MM.1S (cell line): ENCODE measurements around the gene TPRA1.
"Not testable (repeated sequence)": the region's sequence is repeated elsewhere in the genome, so short reads cannot be mapped to it uniquely, and the experiment has no call there.

Experiments
- DNase-seq: peaks from one replicate; pipeline ENCODE4 v3.0.0-alpha.2; 2015
- H2AFZ ChIP-seq: fragments of 300-600 bp; sonication (generic); 2 replicates; pipeline ENCODE4 v1.6.0; 2016; ENCODE audit warnings: antibody characterized with exemption, low read length
- H3F3A ChIP-seq: fragments of 300-600 bp; sonication (generic); 2 replicates; pipeline ENCODE4 v1.6.1; 2016; ENCODE audit warnings: mild to moderate bottlenecking, antibody characterized with exemption, low read length, moderate library complexity, mixed read lengths; ENCODE audit not compliant: insufficient read depth
- H3K27ac ChIP-seq: fragments of 300-600 bp; sonication (generic); 2 replicates; pipeline ENCODE4 v1.5.1; 2016; ENCODE audit warnings: mild to moderate bottlenecking, low read length
- H3K27me3 ChIP-seq: fragments of 300-600 bp; sonication (generic); replicated peaks from 2 replicates; pipeline ENCODE4 v1.6.0; 2016; ENCODE audit warnings: low read length; ENCODE audit not compliant: insufficient read depth
- H3K36me3 ChIP-seq: fragments of 300-600 bp; sonication (generic); replicated peaks from 2 replicates; pipeline ENCODE4 v1.6.1; 2016; ENCODE audit warnings: mild to moderate bottlenecking, low read length, mixed read lengths; ENCODE audit not compliant: insufficient read depth
- H3K4me1 ChIP-seq: fragments of 300-600 bp; sonication (generic); 2 replicates; pipeline ENCODE4 v1.6.1; 2016; ENCODE audit warnings: low read length, mixed read lengths
- H3K4me2 ChIP-seq: fragments of 300-600 bp; sonication (generic); 2 replicates; pipeline ENCODE4 v1.6.0; 2016; ENCODE audit warnings: low read depth, low read length
- H3K4me3 ChIP-seq: fragments of 300-600 bp; sonication (generic); 2 replicates; pipeline ENCODE4 v1.5.1; 2016; ENCODE audit warnings: low read length, mixed read lengths
- H3K79me2 ChIP-seq: fragments of 300-600 bp; sonication (generic); 2 replicates; pipeline ENCODE4 v1.6.1; 2016; ENCODE audit warnings: mixed run types, low read length, mixed read lengths
- H3K9ac ChIP-seq: fragments of 300-600 bp; sonication (generic); 2 replicates; pipeline ENCODE4 v1.6.1; 2016; ENCODE audit warnings: low read length, mixed read lengths
- H3K9me2 ChIP-seq: fragments of 300-600 bp; sonication (generic); replicated peaks from 2 replicates; pipeline ENCODE4 v1.6.1; 2016; ENCODE audit warnings: mild to moderate bottlenecking, low read length, mixed read lengths; ENCODE audit not compliant: insufficient read depth
- H3K9me3 ChIP-seq: fragments of 300-600 bp; sonication (generic); replicated peaks from 2 replicates; pipeline ENCODE4 v1.6.1; 2016; ENCODE audit warnings: mild to moderate bottlenecking, low read length, mixed read lengths; ENCODE audit not compliant: insufficient read depth
- H4K20me1 ChIP-seq: fragments of 300-600 bp; sonication (generic); 2 replicates; pipeline ENCODE4 v1.6.1; 2016; ENCODE audit warnings: mild to moderate bottlenecking, low read length, moderate library complexity, mixed read lengths; ENCODE audit not compliant: insufficient read depth
- CTCF ChIP-seq: fragments of 300-600 bp; sonication (generic); IDR thresholded peaks from 2 replicates; pipeline ENCODE4 v1.5.1; 2016; ENCODE audit warnings: antibody characterized with exemption, low read length, mixed read lengths
- EZH2 ChIP-seq: fragments of 300-600 bp; sonication (generic); optimal IDR thresholded peaks from 2 replicates; pipeline ENCODE3; 2017; ENCODE audit warnings: low read depth, mild to moderate bottlenecking, antibody characterized with exemption, low read length, mixed read lengths
- EZH2phosphoT487 ChIP-seq: fragments of 300-600 bp; sonication (generic); IDR thresholded peaks from 2 replicates; pipeline ENCODE4 v1.6.1; 2018; ENCODE audit warnings: antibody characterized with exemption, low read length

TPRA1 gene

DNA sequence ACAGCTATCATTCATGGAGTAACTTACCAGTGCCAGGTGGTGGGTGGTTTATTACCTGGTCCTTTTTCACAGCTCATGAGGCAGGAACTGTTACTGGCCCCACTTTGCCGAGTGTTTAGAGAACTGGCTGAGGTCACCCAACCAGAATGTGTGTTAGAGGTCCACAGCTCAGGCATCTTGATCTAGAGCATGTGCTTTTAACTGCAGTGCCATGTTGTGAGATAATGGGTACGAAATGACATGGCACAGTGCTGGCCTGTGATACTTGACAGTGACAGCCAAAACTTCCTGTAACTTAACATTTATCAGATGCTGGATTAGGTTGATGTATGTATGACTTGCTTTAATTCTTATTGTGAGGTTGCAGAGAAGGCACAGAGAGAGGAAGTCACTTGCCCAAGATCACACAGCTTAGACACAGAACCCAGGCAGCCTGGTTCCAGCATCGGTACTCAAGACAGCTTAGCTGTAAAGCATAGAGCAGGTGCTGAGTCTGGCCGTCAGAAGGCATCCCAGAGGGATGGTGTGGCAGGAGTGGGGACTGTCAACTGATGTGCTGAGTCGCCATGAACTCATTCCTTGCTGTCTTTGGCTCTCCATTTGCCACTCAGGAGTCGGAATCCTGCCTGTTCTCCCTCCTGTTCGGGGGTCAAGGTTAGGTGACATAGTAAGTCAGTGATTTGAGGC, 17.3 kb upstream of the TPRA1 start:
- H4K20me1 ChIP-seq = 0 out of 2 replicates have a peak, but pooled peaks cover 7% of the 10 kb centered on the region
- H3K27me3 ChIP-seq = no peaks in the 10 kb centered on the region
- H3K9me3 ChIP-seq = no peaks in the 10 kb centered on the region
- no peaks in the 10 kb centered on the region for H3K9me2 ChIP-seq
- H3K36me3 ChIP-seq = peaks cover 25% of the 10 kb centered on the region; the same call in 1 of the 2 replicates
- H3F3A ChIP-seq = no peaks in the 10 kb centered on the region
- no peak overlapping the region for H3K27ac ChIP-seq
- no peak for DNase-seq
- H3K4me1 ChIP-seq = no peaks in the 10 kb centered on the region
- no peak overlapping the region for H3K4me2 ChIP-seq
- H3K4me3 ChIP-seq = no peak overlapping the region
- no peak overlapping the region for H3K9ac ChIP-seq
- H2AFZ ChIP-seq = no peak overlapping the region
- TF ChIP-seq CTCF (no peak), EZH2 (no peak), EZH2phosphoT487 (no peak)
- H3K79me2 ChIP-seq = peaks cover 87% of the 10 kb centered on the region

DNA sequence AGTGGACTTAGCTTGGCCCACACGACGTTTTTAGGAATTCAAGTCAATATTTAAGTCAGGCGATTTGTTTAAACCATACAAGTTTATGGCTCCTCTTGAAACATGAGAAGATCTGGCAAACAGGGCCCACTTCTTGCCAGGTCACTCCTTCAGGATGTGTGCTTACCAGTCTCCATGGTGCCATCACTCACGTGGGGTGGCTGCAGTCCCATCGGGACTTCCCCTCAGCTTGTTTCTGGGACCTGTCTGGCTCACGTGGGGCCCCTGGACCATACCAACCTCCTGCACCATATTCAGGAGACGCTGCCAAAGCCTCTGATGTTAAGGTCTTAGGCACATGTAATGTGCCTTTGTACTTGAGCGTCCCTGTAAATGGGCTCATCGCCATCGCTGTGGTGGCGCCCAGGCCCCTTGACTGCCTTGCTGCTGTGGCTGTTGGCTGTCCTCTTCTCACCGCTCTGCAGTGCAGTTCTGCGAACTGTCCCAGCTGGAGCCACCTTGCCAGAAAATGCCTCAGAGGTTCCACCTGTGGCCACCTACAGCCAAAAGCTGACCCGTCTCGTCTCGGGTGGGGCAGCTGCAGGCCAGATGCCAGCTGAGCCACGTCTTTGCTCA, 16.6 kb upstream of the TPRA1 start:
- no peak overlapping the region for H3K27ac ChIP-seq
- H3K79me2 ChIP-seq = peaks cover 87% of the 10 kb centered on the region
- no peak overlapping the region for H3K4me2 ChIP-seq

GRCh38 chr3:127606086-127606805, 15.7 kb upstream of the TPRA1 start:
- no peaks in the 10 kb centered on the region for H3K27me3 ChIP-seq
- H3K27ac ChIP-seq = no peak overlapping the region
- peaks cover 90% of the 10 kb centered on the region for H3K79me2 ChIP-seq
- H4K20me1 ChIP-seq = peaks cover 13% of the 10 kb centered on the region; the same call in 1 of the 2 replicates
- no peaks in the 10 kb centered on the region for H3K4me1 ChIP-seq
- DNase-seq = no peak
- H3K4me3 ChIP-seq = no peak overlapping the region
- H3K9ac ChIP-seq = no peak overlapping the region
- H3K9me2 ChIP-seq = no peaks in the 10 kb centered on the region
- H2AFZ ChIP-seq = no peak overlapping the region
- no peak overlapping the region for H3K4me2 ChIP-seq
- peaks cover 36% of the 10 kb centered on the region for H3K36me3 ChIP-seq
- H3K9me3 ChIP-seq = no peaks in the 10 kb centered on the region
- H3F3A ChIP-seq = no peaks in the 10 kb centered on the region
- no peak for TF ChIP-seq EZH2
- no peak for TF ChIP-seq EZH2phosphoT487
- no peak for TF ChIP-seq CTCF

More for the DNA sequence above, 16.6 kb upstream of the TPRA1 start:
- DNase-seq = no peak
- no peaks in the 10 kb centered on the region for H3K9me3 ChIP-seq
- no peaks in the 10 kb centered on the region for H3F3A ChIP-seq
- H3K9ac ChIP-seq = no peak overlapping the region
- H3K27me3 ChIP-seq = no peaks in the 10 kb centered on the region
- no peaks in the 10 kb centered on the region for H3K9me2 ChIP-seq
- TF ChIP-seq EZH2phosphoT487 = no peak
- no peak for TF ChIP-seq CTCF
- TF ChIP-seq EZH2 = no peak
- no peak overlapping the region for H2AFZ ChIP-seq
- peaks cover 12% of the 10 kb centered on the region; the same call in 1 of the 2 replicates for H4K20me1 ChIP-seq
- no peak overlapping the region for H3K4me3 ChIP-seq
- H3K4me1 ChIP-seq = no peaks in the 10 kb centered on the region
- peaks cover 30% of the 10 kb centered on the region for H3K36me3 ChIP-seq

DNA sequence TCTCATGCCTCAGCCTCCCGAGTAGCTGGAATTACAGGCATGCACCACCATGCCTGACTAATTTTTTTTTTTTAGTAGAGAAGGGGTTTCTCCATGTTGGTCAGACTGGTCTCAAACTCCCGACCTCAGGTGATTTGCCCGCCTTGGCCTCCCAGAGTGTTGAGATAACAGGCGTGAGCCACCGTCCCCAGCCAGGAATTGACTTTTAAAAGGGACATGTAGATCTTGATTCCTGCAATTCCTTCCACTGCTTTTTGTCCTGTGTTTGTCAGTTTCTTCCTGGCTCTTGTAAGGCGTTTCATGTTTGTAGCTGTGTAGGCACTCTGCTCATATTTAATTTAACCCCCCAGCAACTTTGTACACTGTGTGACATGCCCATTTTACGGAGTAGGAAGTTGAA, 15.0 kb upstream of the TPRA1 start:
- not testable (repeated sequence) for DNase-seq, H3K4me2 ChIP-seq, H3K9ac ChIP-seq, H3K27ac ChIP-seq, H3K4me1 ChIP-seq, H3K9me2 ChIP-seq, H3K4me3 ChIP-seq, H2AFZ ChIP-seq, H3F3A ChIP-seq, H4K20me1 ChIP-seq, H3K9me3 ChIP-seq, H3K27me3 ChIP-seq
- Histone ChIP-seq H3K36me3 (peaks cover 36% of the 10 kb centered on the region), H3K79me2 (peaks cover 90% of the 10 kb centered on the region)
